DND-41 (cell line): ENCODE data around the gene LDHA.

Experiments used
- ATAC-seq: fragments of 200-7000 bp; cut with Tn5 transposase; 3 replicates; pipeline ENCODE4 v1.9.1; 2021; ENCODE audit warnings: low read depth; ENCODE audit not compliant: insufficient read depth
- DNase-seq: peaks from one replicate; pipeline ENCODE4 v3.0.0-alpha.2; 2020
- H2AFZ ChIP-seq: 2 replicates; pipeline ENCODE4 v1.6.0; 2012; ENCODE audit warnings: low read depth, low read length
- H3K27ac ChIP-seq: 2 replicates; pipeline ENCODE4 v1.5.1; 2012; ENCODE audit warnings: low read length, inconsistent platforms
- H3K27me3 ChIP-seq: fragments of 200-600 bp; sonication (generic); 2 replicates; pipeline ENCODE4 v1.6.0; 2012; ENCODE audit warnings: low read length, mild to moderate bottlenecking, inconsistent platforms; ENCODE audit not compliant: insufficient read depth, poor library complexity
- H3K36me3 ChIP-seq: 2 replicates; pipeline ENCODE4 v1.5.1; 2012; ENCODE audit warnings: low read length, inconsistent platforms; ENCODE audit not compliant: insufficient read depth
- H3K4me1 ChIP-seq: 2 replicates; pipeline ENCODE4 v1.5.1; 2012; ENCODE audit warnings: mild to moderate bottlenecking, low read length; ENCODE audit not compliant: insufficient read depth
- H3K4me2 ChIP-seq: 2 replicates; pipeline ENCODE4 v1.6.0; 2012; ENCODE audit warnings: mild to moderate bottlenecking, moderate library complexity, low read length, inconsistent platforms; ENCODE audit not compliant: insufficient read depth
- H3K4me3 ChIP-seq, 2 experiments: fragments of 200-600 bp in 1 of 2; shearing (Covaris generic) in 1 of 2; 2 replicates each; pipeline ENCODE4 v1.5.1; 2012 to 2016; ENCODE audit warnings: inconsistent platforms in 2 of 2, low read length in 2 of 2, mild to moderate bottlenecking in 2 of 2, low read depth in 1 of 2, moderate library complexity in 1 of 2
- H3K79me2 ChIP-seq: 2 replicates; pipeline ENCODE4 v1.6.0; 2012; ENCODE audit warnings: low read length, inconsistent platforms; ENCODE audit not compliant: insufficient read depth
- H3K9ac ChIP-seq: 2 replicates; pipeline ENCODE4 v1.6.0; 2012; ENCODE audit warnings: low read depth, mild to moderate bottlenecking, inconsistent platforms, low read length, moderate library complexity
- H3K9me3 ChIP-seq: 2 replicates; pipeline ENCODE4 v1.5.1; 2012; ENCODE audit warnings: low read length, moderate library complexity, mild to moderate bottlenecking, inconsistent platforms; ENCODE audit not compliant: insufficient read depth, severe bottlenecking
- H4K20me1 ChIP-seq: 2 replicates; pipeline ENCODE4 v1.6.0; 2012; ENCODE audit warnings: low read length; ENCODE audit not compliant: insufficient read depth
- EZH2 ChIP-seq: IDR thresholded peaks from 3 replicates; pipeline ENCODE4 v1.6.1; 2012; ENCODE audit warnings: borderline replicate concordance, low read depth, mild to moderate bottlenecking, moderate library complexity, low read length, inconsistent platforms; ENCODE audit not compliant: severe bottlenecking
- TF ChIP-seq, protein P1 (sequence below): IDR thresholded peaks from 2 replicates; pipeline ENCODE4 v1.5.1; 2012; ENCODE audit warnings: borderline replicate concordance, low read length, moderate library complexity, mild to moderate bottlenecking; ENCODE audit not compliant: poor library complexity, severe bottlenecking; ENCODE audit errors: extremely low read depth

Gene LDHA

DNA sequence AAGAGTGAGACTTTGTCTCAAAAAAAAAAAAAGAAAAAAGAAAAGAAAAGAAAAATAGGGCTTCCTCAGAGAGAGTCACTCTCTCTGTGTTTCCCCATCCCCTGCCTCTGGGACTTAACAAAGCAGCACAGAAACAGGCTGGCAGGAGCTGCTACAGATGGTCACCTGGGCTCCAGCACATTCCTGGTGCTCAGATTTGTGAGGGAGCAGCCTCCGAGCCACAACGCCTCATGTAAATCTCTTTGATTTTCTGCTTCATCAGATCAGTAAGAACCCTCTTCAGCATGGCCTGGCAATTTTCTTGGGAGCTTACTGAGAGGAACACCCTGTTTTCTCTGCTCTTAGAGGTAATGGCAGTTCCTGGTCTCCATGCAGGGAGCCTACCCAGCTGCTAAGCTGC is 15.2 kb upstream of the LDHA start:
- Histone ChIP-seq H3K4me3 (no peak overlapping the region), H3K79me2 (no peaks in the 10 kb centered on the region), H2AFZ (no peak overlapping the region), H4K20me1 (no peaks in the 10 kb centered on the region), H3K9me3 (no peaks in the 10 kb centered on the region), H3K9ac (no peak overlapping the region), H3K27me3 (no peaks in the 10 kb centered on the region), H3K4me1 (peaks cover 16% of the 10 kb centered on the region), H3K36me3 (no peaks in the 10 kb centered on the region), H3K4me2 (no peak overlapping the region), H3K27ac (no peak overlapping the region)
- TF ChIP-seq, protein P1, sequence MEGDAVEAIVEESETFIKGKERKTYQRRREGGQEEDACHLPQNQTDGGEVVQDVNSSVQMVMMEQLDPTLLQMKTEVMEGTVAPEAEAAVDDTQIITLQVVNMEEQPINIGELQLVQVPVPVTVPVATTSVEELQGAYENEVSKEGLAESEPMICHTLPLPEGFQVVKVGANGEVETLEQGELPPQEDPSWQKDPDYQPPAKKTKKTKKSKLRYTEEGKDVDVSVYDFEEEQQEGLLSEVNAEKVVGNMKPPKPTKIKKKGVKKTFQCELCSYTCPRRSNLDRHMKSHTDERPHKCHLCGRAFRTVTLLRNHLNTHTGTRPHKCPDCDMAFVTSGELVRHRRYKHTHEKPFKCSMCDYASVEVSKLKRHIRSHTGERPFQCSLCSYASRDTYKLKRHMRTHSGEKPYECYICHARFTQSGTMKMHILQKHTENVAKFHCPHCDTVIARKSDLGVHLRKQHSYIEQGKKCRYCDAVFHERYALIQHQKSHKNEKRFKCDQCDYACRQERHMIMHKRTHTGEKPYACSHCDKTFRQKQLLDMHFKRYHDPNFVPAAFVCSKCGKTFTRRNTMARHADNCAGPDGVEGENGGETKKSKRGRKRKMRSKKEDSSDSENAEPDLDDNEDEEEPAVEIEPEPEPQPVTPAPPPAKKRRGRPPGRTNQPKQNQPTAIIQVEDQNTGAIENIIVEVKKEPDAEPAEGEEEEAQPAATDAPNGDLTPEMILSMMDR = no peak
- no peak for TF ChIP-seq EZH2
- DNase-seq (no peak), ATAC-seq (no peak)

- H3K36me3 ChIP-seq = no peaks in the 10 kb centered on the region
- peak overlapping the region in 1 of 2 experiments; percentile 51; a peak in 2 of 4 replicates for H3K4me3 ChIP-seq
- ATAC-seq (peak; percentile 90), DNase-seq (peak; percentile 97)
- H3K4me2 ChIP-seq = peak overlapping the region; percentile 67
- H4K20me1 ChIP-seq = no peaks in the 10 kb centered on the region
- no peak for TF ChIP-seq EZH2
- TF ChIP-seq, protein P1 = no peak
- H3K27ac ChIP-seq = peak overlapping the region; percentile 93
- H3K4me1 ChIP-seq = peaks cover 30% of the 10 kb centered on the region
- H3K27me3 ChIP-seq = no peaks in the 10 kb centered on the region
- H3K9ac ChIP-seq = peak overlapping the region; percentile 59
- no peaks in the 10 kb centered on the region for H3K79me2 ChIP-seq
- H2AFZ ChIP-seq = peak overlapping the region; percentile 76
- H3K9me3 ChIP-seq = no peaks in the 10 kb centered on the region
Observed at GRCh38 chr11:18383388-18384156, 10.8 kb upstream of the LDHA start.

GRCh38 chr11:18384157-18384641 is 10.2 kb upstream of the LDHA start:
- H3K4me2 ChIP-seq = peak overlapping the region; percentile 67
- H3K27ac ChIP-seq = peak overlapping the region; percentile 93
- H3K36me3 ChIP-seq = no peaks in the 10 kb centered on the region
- peaks cover 30% of the 10 kb centered on the region for H3K4me1 ChIP-seq
- H3K9ac ChIP-seq = peak overlapping the region; percentile 59
- no peaks in the 10 kb centered on the region for H3K79me2 ChIP-seq
- peak; percentile 16; the same call in 2 of the 3 replicates for ATAC-seq
- TF ChIP-seq, protein P1 = no peak
- peak overlapping the region; percentile 76 for H2AFZ ChIP-seq
- peak; percentile 39 for DNase-seq
- H3K4me3 ChIP-seq = peak overlapping the region in 1 of 2 experiments; percentile 51; a peak in 2 of 4 replicates
- no peaks in the 10 kb centered on the region for H3K27me3 ChIP-seq
- no peaks in the 10 kb centered on the region for H3K9me3 ChIP-seq
- H4K20me1 ChIP-seq = no peaks in the 10 kb centered on the region
